GM18520 (cell line): ENCODE results near the gene DDX47.

Source experiments
- ATAC-seq: cut with Tn5 transposase; IDR thresholded peaks from one replicate; pipeline ENCODE4 v1.9.1; 2021; ENCODE audit not compliant: unreplicated experiment

Gene DDX47

GRCh38 chr12:12813120-12814101, at the start of gene DDX47:
DDX47 (plus strand) TSS chr12:12813346; CDS start chr12:12813368, 22 bp downstream.
- peak; percentile 69 for ATAC-seq

GRCh38 chr12:12764824-12765223, 48.3 kb upstream of the DDX47 start:
- no peak for ATAC-seq

DNA sequence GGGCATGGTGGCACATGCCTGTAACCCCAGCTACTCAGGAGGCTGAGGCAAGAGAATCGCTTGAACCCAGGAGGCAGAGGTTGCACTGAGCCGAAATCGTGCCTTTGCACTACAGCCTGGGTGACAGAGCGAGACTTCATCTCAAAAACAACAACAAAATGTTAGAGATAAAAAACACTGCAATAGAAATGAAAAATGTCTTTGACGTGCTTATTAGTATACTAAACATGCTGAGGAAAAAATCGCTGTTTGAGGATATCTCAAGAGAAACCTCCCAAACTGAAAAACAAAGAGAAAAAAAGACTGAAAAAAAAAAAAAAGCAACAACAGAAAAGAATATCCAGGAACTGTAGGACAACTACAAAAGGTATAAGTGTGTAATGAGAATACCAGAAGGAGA, 42.9 kb upstream of the DDX47 start:
- no peak for ATAC-seq

- ATAC-seq = no peak
These were observed 38.4 kb upstream of the DDX47 start for GRCh38 chr12:12774791-12775190.

DNA sequence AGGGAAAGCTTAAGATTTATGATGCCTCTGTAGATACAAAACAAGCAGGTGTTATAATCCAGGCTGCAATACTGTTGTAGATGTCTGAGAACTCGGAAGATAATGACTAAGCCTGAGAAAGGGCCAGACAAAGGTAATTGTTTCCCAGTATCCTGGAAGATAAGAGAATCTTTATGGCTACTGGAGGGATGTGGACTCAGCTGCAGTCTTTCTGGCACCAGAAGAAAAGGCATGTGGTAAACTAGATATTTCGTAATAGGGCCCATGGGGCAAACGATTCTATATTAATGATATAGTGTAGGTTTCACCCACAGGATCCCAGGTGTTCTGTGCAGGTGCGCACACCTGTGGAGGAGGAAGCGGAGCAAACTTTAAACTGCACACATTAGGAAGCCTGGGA, 36.9 kb upstream of the DDX47 start:
- no peak for ATAC-seq

DNA sequence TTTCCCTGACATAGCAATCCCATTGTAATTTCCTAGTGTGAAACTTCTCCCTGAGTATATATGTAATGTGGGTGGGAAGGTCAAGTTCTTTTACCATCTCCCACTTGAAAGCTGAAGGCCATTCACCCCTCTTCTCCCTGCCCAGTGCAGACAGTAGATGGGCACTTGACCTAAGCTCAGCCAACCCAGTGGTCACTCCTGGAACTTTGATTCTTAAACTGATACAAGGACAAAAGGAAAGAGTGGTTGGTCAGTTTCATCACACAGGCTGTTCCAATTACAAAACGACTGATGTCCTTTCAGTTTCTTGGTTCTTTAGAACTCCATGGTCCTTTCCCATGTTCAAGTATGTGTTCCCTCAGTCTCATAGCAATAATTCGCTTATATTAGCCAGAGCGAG, 36.1 kb upstream of the DDX47 start:
- ATAC-seq = no peak

DNA sequence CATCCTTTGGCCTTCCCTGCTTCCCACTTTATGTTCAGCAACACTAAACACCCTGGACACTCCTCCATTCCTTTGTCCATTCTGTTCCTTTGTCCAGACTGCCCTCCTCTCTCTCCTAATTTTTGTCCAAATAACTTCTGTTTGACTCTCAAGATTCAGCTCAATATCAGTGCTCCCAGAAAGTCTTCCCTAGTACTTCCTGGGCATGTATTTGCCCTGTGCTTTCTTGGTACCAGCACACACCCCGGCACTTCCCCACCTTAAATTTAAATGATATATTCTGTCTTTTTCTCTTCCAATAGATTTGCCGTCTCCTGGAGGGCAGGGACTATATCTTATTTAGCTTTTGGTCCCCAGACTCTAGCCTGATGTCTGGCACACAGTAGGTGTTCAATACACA, 34.1 kb upstream of the DDX47 start:
- ATAC-seq = no peak

- ATAC-seq = no peak
These were observed 33.6 kb upstream of the DDX47 start for GRCh38 chr12:12779529-12779928.

DNA sequence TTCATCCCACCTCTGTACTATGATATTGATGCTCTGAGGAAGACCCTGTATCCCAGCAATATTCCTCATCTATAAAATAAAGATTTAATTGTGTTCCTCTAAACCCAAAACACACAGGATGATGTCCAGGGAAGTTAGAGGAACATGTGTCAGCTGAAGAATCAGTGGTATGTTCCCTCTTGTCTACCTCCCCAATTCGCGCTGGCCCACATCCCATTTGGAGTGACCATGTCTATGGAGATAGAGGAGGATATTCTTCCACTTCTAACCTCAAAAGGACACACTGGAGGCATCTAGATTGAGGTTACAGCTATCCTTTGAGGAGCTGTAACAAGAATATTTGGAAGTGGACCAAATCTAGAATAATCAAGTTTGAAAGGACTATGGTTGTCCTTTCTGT, 29.0 kb upstream of the DDX47 start:
- no peak for ATAC-seq

GRCh38 chr12:12784911-12785814, 28.0 kb upstream of the DDX47 start, which contains the start of gene APOLD1:
APOLD1 (plus strand) TSS chr12:12785659; CDS start chr12:12785692, 33 bp downstream.
- no peak for ATAC-seq

GRCh38 chr12:12786351-12786705, 26.8 kb upstream of the DDX47 start:
- no peak for ATAC-seq

DNA sequence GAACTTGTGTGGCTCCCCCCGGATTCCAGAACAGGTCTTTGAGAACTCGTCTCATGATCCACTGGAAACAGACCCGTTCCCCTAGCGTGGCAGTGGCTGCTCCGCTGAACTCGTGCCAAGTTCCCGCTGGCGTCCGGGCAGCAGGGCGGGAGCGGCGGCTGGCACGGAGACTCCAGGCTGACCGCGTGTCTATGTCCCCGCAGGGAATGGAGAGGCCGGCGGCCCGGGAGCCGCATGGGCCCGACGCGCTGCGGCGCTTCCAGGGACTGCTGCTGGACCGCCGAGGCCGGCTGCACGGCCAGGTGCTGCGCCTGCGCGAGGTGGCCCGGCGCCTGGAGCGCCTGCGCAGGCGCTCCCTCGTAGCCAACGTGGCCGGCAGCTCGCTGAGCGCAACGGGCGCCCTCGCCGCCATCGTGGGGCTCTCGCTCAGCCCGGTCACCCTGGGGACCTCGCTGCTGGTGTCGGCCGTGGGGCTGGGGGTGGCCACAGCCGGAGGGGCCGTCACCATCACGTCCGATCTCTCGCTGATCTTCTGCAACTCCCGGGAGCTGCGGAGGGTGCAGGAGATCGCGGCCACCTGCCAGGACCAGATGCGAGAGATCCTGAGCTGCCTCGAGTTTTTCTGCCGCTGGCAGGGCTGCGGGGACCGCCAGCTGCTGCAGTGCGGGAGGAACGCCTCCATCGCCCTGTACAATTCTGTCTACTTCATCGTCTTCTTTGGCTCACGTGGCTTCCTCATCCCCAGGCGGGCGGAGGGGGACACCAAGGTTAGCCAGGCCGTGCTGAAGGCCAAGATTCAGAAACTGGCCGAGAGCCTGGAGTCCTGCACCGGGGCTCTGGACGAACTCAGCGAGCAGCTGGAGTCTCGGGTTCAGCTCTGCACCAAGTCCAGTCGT, 26.2 kb upstream of the DDX47 start:
- ATAC-seq = peak; percentile 80

DNA sequence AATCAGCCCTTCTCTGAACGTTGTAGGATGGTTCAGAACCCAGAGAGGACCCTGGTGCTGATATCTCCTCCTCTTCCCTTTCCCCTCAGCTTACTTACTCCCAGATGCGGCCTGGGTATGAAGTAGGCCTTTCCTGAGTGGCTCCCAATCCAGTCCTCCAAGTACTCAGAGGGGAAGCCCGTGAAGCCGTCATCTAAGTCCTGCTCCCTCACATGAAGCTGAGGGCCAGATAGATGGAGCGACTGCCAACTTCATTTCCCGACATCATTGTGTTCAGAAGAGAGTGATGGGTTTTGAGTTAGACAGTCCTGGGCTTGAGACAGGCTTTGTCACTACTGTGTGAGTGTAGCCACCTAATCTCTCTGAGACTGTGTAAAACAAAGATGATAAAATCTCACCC, 25.0 kb upstream of the DDX47 start:
- ATAC-seq = no peak

- peak; percentile 50 for ATAC-seq
These were observed 24.3 kb upstream of the DDX47 start for GRCh38 chr12:12788675-12789368.

DNA sequence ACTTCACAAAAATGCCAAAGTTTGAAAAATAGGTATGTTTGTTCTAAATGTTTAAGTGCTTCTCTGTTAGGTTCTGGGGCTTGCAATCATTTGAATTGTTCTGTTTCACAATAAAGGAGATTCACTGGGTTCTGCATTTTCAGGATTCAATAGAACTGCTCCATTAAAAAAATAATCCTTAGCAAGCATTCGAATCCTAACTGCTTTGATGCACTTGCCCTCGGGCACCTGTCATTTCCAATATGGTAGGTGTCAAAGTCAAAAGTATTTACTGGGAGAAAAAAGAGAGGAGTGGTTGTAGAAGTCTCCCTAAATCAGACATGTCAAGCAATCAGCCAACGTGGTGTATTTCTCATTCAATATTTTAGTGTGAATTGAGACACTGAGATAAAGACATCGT, 22.2 kb upstream of the DDX47 start:
- no peak for ATAC-seq

DNA sequence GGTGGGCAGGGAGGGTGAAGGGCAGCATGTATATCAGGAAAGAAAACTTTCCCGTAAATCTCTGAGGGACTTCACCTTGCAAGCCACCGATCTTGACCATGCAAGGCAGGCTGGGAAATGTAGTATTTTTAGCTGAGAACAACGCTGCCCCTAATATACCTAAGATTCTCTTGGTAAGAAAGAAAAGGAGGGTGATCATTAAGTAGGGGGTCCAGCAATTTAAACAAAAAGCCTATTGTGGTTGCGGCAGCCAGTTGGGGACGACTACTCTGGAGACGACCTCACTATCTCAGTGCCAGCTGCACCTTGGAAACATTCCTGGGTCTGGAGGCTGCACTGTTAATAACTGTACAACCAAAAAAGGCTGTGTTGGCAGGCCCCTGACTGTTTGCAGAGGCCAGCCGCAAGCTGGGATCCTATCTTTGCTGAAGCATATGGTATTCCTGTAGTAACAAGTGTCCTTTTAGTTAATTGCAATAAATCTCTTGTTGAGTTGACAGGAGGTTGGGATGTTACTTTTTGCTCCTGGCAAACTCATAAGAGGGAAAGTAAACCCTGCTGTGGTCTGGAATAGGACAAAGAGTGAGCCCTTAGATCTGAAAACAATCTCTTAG, 21.3 kb upstream of the DDX47 start:
- no peak for ATAC-seq

- ATAC-seq = no peak
These were observed 20.7 kb upstream of the DDX47 start for GRCh38 chr12:12792421-12792820.

GRCh38 chr12:12794686-12795085, 18.5 kb upstream of the DDX47 start:
- no peak for ATAC-seq

DNA sequence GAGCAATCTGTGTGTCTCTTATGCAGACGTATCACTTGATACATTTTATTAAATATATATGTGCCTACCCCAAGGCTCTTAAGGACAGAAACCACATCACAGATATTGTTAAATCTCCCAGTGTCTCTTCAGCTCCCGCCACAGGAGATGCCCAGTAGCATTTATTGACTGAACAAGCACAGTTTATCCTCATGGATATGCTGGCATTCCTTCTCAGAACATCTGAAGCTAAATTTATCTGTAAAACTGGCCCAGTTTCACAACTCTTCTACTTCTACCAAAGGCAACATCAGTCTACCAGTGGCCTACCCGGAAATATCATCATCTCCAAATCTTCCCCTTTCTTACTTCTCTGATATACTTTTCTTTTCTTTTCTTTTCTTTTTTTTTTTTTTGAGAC, 17.0 kb upstream of the DDX47 start:
- no peak for ATAC-seq
